Testis (tissue), 3 donors: ENCODE measurements around the gene METAP2. TPM values are rescaled to one million over a fixed set of nuclear protein-coding genes. Genes with fewer than 3 reads are reported as not detected.

Experiments used
- DNase-seq: peaks from one replicate; pipeline ENCODE4 v3.0.0-alpha.2; 2019
- H3K27ac ChIP-seq, 2 donors: fragments of 200-600 bp; sonication (generic); one replicate each; pipeline ENCODE4 v1.5.1; 2019
- H3K27me3 ChIP-seq: fragments of 200-600 bp; sonication (generic); one replicate; pipeline ENCODE4 v1.5.1; 2019
- H3K36me3 ChIP-seq: fragments of 200-600 bp; sonication (generic); one replicate; pipeline ENCODE4 v1.5.1; 2017; ENCODE audit warnings: low read depth; ENCODE audit errors: missing control alignments
- H3K4me1 ChIP-seq: fragments of 200-600 bp; sonication (generic); one replicate; pipeline ENCODE4 v1.5.1; 2019
- H3K4me3 ChIP-seq, 2 donors: fragments of 200-600 bp; sonication (generic); one replicate each; pipeline ENCODE4 v1.5.1; 2017 to 2019
- H3K9me3 ChIP-seq: fragments of 200-600 bp; sonication (generic); one replicate; pipeline ENCODE4 v1.5.1; 2017
- CTCF ChIP-seq, 3 experiments: fragments of 450-650 bp in 2 of 3; fragments of 200-600 bp in 1 of 3; sonication (generic) in 1 of 3; IDR thresholded peaks; one replicate each; pipeline ENCODE4 v1.5.1; 2016 to 2019; ENCODE audit warnings: antibody characterized with exemption in 3 of 3, mild to moderate bottlenecking in 2 of 3, moderate library complexity in 1 of 3
- POLR2A ChIP-seq: fragments of 450-650 bp; IDR thresholded peaks from one replicate; pipeline ENCODE4 v1.6.1; 2017; ENCODE audit warnings: antibody characterized with exemption, mild to moderate bottlenecking, moderate library complexity
- WGBS, 2 donors: methylation state at CpG; one replicate each; pipeline ENCODE4 v1.1.5; 2018; 5-methylcytosine and 5-hydroxymethylcytosine counted together
- intact Hi-C: fragments of 100-400 bp; cut with DNase I; formaldehyde crosslinking; loops from one replicate; pipeline ENCODE4 v1.15.1; 2023; ENCODE audit warnings: low total_unique reads
- polyA plus RNA-seq: library from polyadenylated mRNA; stranded (reverse); fragments of 350-450 nt; fragmentation: Illumina TruSeq; extraction: RNeasy Lipid Tissue Mini Kit (QIAGEN cat#74804); gene quantifications from one replicate; pipeline ENCODE4 v1.2.3, GENCODE V29; 2014; ENCODE audit warnings: low read depth, low replicate concordance; ENCODE audit not compliant: insufficient read depth
- total RNA-seq, 2 donors: library from RNA; depleted of rRNA; stranded (reverse); fragments of >200 nt; gene quantifications; one replicate each; pipeline ENCODE4 v1.2.3, GENCODE V29; 2016

Gene METAP2
- total and polyA plus RNA-seq, 3 donors from 2014 or later = 73.2 to 86.1 (median 83.1) TPM

- intact Hi-C loops = loop anchor here (10.0 kb wide), 1 partner anchor 424 kb away; no protein-coding TSS in a partner anchor
- Histone ChIP-seq H3K9me3 (no peaks in the 10 kb centered on the region), H3K4me3 (no peak overlapping the region), H3K27ac (no peak overlapping the region), H3K4me1 (no peaks in the 10 kb centered on the region), H3K36me3 (no peaks in the 10 kb centered on the region), H3K27me3 (no peaks in the 10 kb centered on the region)
- TF ChIP-seq CTCF (IDR thresholded peaks at IDR 0.05) (no peak), POLR2A (no peak)
- DNase-seq = no peak
- 74 to 76% methylated on average over 5 of the region's 5 CpGs for WGBS, 2 donors
Observed at GRCh38 chr12:95538656-95539055, 64.7 kb downstream of the METAP2 start.

GRCh38 chr12:95541436-95541835 is 67.5 kb downstream of the METAP2 start:
- no peaks in the 10 kb centered on the region for H3K9me3 ChIP-seq
- no peaks in the 10 kb centered on the region for H3K36me3 ChIP-seq
- H3K27me3 ChIP-seq = no peaks in the 10 kb centered on the region
- DNase-seq = no peak
- intact Hi-C loops = no loop called here
- WGBS, 2 donors = 85 to 89% methylated on average over 7 of the region's 7 CpGs
- TF ChIP-seq POLR2A = no peak
- TF ChIP-seq CTCF (IDR thresholded peaks at IDR 0.05) = no peak
- H3K4me3 ChIP-seq = no peak overlapping the region
- H3K27ac ChIP-seq = no peak overlapping the region
- no peaks in the 10 kb centered on the region for H3K4me1 ChIP-seq

- Histone ChIP-seq H3K27ac (no peak overlapping the region), H3K4me1 (no peaks in the 10 kb centered on the region), H3K36me3 (no peaks in the 10 kb centered on the region), H3K9me3 (no peaks in the 10 kb centered on the region), H3K27me3 (no peaks in the 10 kb centered on the region), H3K4me3 (no peak overlapping the region)
- no peak for DNase-seq
- no peak for TF ChIP-seq POLR2A
- TF ChIP-seq CTCF (IDR thresholded peaks at IDR 0.05) = no peak
- intact Hi-C loops = no loop called here
- 61 to 89% methylated on average over 7 of the region's 7 CpGs for WGBS, 2 donors
Observed at GRCh38 chr12:95543305-95543704, 69.4 kb downstream of the METAP2 start.

- Histone ChIP-seq H3K4me3 (no peak overlapping the region), H3K36me3 (no peaks in the 10 kb centered on the region), H3K27ac (no peak overlapping the region), H3K4me1 (no peaks in the 10 kb centered on the region), H3K27me3 (no peaks in the 10 kb centered on the region), H3K9me3 (no peaks in the 10 kb centered on the region)
- DNase-seq = no peak
- intact Hi-C loops = no loop called here
- WGBS, 2 donors = 50 to 65% methylated on average over 3 of the region's 3 CpGs
- TF ChIP-seq CTCF (IDR thresholded peaks at IDR 0.05) = no peak
Observed at GRCh38 chr12:95544756-95545155, 70.8 kb downstream of the METAP2 start.

DNA sequence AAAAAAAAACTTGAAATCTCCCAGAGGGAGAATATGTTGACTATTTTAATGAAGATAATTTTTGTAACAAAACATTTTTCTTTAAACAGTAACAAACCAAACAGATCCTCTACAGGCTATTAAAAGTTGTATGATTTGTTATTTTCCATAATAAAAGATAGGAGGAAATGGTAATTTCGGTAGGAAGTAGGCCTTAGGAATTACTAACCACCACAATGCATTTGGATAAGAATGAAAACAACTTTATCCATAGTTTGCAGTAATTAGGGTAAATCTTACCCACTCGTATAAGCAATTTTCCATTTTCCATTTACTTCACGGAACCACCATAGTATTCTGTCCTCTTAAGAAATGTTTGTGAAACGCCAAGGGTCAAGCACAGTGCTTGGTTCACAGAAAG is 71.4 kb downstream of the METAP2 start:
- TF ChIP-seq POLR2A (no peak), CTCF (IDR thresholded peaks at IDR 0.05) (no peak)
- no peaks in the 10 kb centered on the region for H3K27me3 ChIP-seq
- H3K4me3 ChIP-seq = no peak overlapping the region
- no peaks in the 10 kb centered on the region for H3K9me3 ChIP-seq
- no peak for DNase-seq
- intact Hi-C loops = no loop called here
- no peaks in the 10 kb centered on the region for H3K36me3 ChIP-seq
- 59 to 68% methylated on average over 4 of the region's 4 CpGs for WGBS, 2 donors
- H3K27ac ChIP-seq = no peak overlapping the region
- H3K4me1 ChIP-seq = no peaks in the 10 kb centered on the region
